Esophagus muscularis mucosa (tissue), 4 donors: ENCODE data around the gene OR6C1. TPM values are rescaled to one million over a fixed set of nuclear protein-coding genes. Genes with fewer than 3 reads are reported as not detected.
"Not testable (repeated sequence)": the region's sequence is repeated elsewhere in the genome, so short reads cannot be mapped to it uniquely, and the experiment has no call there.

Experiments
- DNase-seq: peaks from one replicate; pipeline ENCODE4 v3.0.0-alpha.2; 2017; ENCODE audit errors: extremely low spot score
- H3K27ac ChIP-seq, 4 donors: fragments of 200-600 bp; sonication (generic); replicated peaks in 1 of 4; 1 replicate in 3 of 4; 2 replicates in 1 of 4; pipeline ENCODE4 v1.5.1; 2016 to 2019; ENCODE audit warnings: mild to moderate bottlenecking in 1 of 4
- H3K27me3 ChIP-seq, 4 donors: fragments of 200-600 bp; sonication (generic); one replicate each; pipeline versions ENCODE4 v1.5.1 to v1.6.0; 2016 to 2019
- H3K36me3 ChIP-seq, 4 donors: fragments of 200-600 bp; sonication (generic); one replicate each; pipeline ENCODE4 v1.5.1; 2016 to 2019
- H3K4me1 ChIP-seq, 4 donors: fragments of 200-600 bp; sonication (generic); one replicate each; pipeline ENCODE4 v1.5.1; 2016 to 2019
- H3K4me3 ChIP-seq, 4 donors: fragments of 200-600 bp; sonication (generic); 1 replicate in 2 of 4; 2 replicates in 2 of 4; pipeline ENCODE4 v1.5.1; 2016 to 2019; ENCODE audit warnings: mild to moderate bottlenecking in 4 of 4, moderate library complexity in 1 of 4
- H3K9me3 ChIP-seq, 4 donors: fragments of 200-600 bp; sonication (generic); 1 replicate in 3 of 4; 2 replicates in 1 of 4; pipeline ENCODE4 v1.5.1; 2016 to 2019
- CTCF ChIP-seq, 3 experiments: fragments of 200-600 bp in 2 of 3; fragments of 450-650 bp in 1 of 3; sonication (generic) in 2 of 3; IDR thresholded peaks; one replicate each; pipeline ENCODE4 v1.5.1; 2017 to 2019; ENCODE audit warnings: antibody characterized with exemption in 3 of 3, mild to moderate bottlenecking in 2 of 3, moderate library complexity in 1 of 3
- EP300 ChIP-seq: sonication (generic); formaldehyde crosslinking; IDR thresholded peaks from one replicate; pipeline ENCODE4 v1.6.1; 2017; ENCODE audit warnings: antibody characterized with exemption
- POLR2A ChIP-seq: fragments of 450-650 bp; IDR thresholded peaks from one replicate; pipeline ENCODE4 v1.6.1; 2017; ENCODE audit warnings: antibody characterized with exemption, moderate library complexity, mild to moderate bottlenecking, low read depth
- POLR2AphosphoS5 ChIP-seq, 2 donors: sonication (generic); formaldehyde crosslinking; IDR thresholded peaks; one replicate each; pipeline ENCODE4 v1.6.1; 2017; ENCODE audit warnings: antibody characterized with exemption in 2 of 2
- WGBS: methylation state at CpG from one replicate; pipeline ENCODE4 v1.1.5; 2018; 5-methylcytosine and 5-hydroxymethylcytosine counted together
- intact Hi-C: fragments of 100-400 bp; cut with DNase I; formaldehyde crosslinking; loops from one replicate; pipeline ENCODE4 v1.15.1; 2023
- total RNA-seq, 4 donors: library from RNA; depleted of rRNA; stranded (reverse); fragments of >200 nt; gene quantifications; one replicate each; pipeline versions ENCODE4 v1.1.0 to v1.2.1, GENCODE V29; 2016

Gene OR6C1
- total RNA-seq, 4 donors from 2014 or later: not detected

DNA sequence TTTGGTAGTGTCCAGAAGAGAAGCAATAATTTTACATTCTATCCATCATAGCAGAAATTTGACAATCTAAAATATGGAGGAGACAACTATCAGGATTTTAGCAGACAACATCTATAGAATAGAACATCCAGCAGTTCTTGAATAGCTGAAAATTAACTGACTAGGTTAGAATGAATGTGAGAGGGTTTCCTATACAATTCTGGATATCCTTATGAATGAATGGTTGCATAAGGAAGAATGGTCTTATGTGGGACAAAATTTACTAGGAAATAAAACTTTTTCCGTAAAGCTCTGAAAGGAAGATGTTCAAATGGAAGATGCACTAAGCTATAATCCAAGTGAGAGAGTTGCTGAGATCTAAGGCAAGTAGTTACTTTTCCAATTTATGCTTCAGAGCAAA is 16.3 kb downstream of the OR6C1 start, which contains the start of gene OR6C3:
Gene OR6C3, plus strand, starts transcription at position 301 of the 400 bp plus-strand sequence. CDS start 955 bp downstream, outside the sequence.
- H3K4me1 ChIP-seq: no peaks in the 10 kb centered on the region
- H3K27ac ChIP-seq: no peak within 1 kb of the TSS
- H3K36me3 ChIP-seq: no peaks in the 10 kb centered on the region
- H3K4me3 ChIP-seq: no peak within 1 kb of the TSS
- intact Hi-C loops: no loop called here
- TF ChIP-seq CTCF (IDR thresholded peaks at IDR 0.05) (no peak), POLR2A (no peak), POLR2AphosphoS5 (IDR thresholded peaks at IDR 0.05) (no peak), EP300 (no peak)
- WGBS: 89% methylated on average over 1 of the region's 1 CpG
- no peaks in the 10 kb centered on the region for H3K9me3 ChIP-seq
- DNase-seq: no peak
- H3K27me3 ChIP-seq: no peaks in the 10 kb centered on the region

DNA sequence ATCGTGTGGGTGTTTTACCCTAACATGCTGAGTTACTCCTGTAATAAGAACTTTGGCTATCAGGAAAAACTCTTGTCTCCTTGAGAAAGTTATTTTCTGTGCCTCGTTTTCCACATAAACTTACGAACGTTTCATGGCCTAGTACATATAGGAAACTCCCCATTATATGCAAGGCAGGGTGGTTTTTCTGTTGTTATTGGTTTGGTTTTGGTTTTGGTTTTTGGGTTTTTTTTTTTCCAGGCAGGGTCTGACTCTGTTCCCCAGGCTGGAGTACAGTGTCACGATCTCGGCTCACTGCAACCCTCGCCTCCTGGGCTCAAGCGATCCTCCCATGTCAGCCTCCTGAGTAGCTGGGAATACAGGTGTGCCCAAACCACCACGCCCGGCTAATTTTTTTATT is 21.9 kb downstream of the OR6C1 start:
- TF ChIP-seq POLR2A: no peak
- no peak for TF ChIP-seq CTCF (IDR thresholded peaks at IDR 0.05)
- no peak for TF ChIP-seq EP300
- TF ChIP-seq POLR2AphosphoS5 (IDR thresholded peaks at IDR 0.05): no peak
- no peak for DNase-seq
- no peaks in the 10 kb centered on the region for H3K9me3 ChIP-seq
- intact Hi-C loops: no loop called here
- H3K27ac ChIP-seq: no peak overlapping the region
- H3K36me3 ChIP-seq: no peaks in the 10 kb centered on the region
- no peak overlapping the region for H3K4me3 ChIP-seq
- no peaks in the 10 kb centered on the region for H3K4me1 ChIP-seq
- H3K27me3 ChIP-seq: no peaks in the 10 kb centered on the region
- 82% methylated on average over 10 of the region's 10 CpGs for WGBS

- H3K4me3 ChIP-seq, H3K4me1 ChIP-seq, DNase-seq, intact Hi-C loops, H3K27ac ChIP-seq, H3K9me3 ChIP-seq, H3K27me3 ChIP-seq, H3K36me3 ChIP-seq: not testable (repeated sequence)
- WGBS: 66% methylated on average over 4 of the region's 4 CpGs
Measured at GRCh38 chr12:55355338-55355737, 41.2 kb downstream of the OR6C1 start.

DNA sequence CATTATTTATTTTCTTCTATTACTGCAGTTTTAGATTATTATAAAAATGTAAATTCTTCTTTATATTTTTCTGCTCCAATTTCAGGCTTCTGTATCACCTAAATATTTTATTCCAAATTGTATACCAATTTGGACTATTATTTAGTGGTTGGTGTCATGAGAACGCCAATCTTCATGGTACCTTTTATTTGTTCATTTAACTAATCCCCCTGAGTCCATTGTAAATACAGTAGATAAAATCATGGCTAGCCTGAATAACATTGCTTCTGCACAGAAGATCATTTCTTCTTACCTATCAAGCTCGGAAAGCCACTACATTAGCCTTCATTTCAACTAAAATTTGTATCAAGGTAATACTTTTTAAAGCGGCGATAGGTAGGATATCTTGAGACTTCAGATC is 48.5 kb downstream of the OR6C1 start, which contains the start of gene OR6C75:
Gene OR6C75, plus strand, starts transcription at position 301 of the 400 bp plus-strand sequence. CDS start 2,136 bp downstream, outside the sequence.
- 90% methylated on average over 4 of the region's 4 CpGs for WGBS
- intact Hi-C loops: no loop called here
- no peak for DNase-seq
- Histone ChIP-seq H3K4me1 (no peaks in the 10 kb centered on the region), H3K27ac (no peak within 1 kb of the TSS), H3K27me3 (no peaks in the 10 kb centered on the region), H3K4me3 (no peak within 1 kb of the TSS), H3K9me3 (no peaks in the 10 kb centered on the region), H3K36me3 (no peaks in the 10 kb centered on the region)
- no peak for TF ChIP-seq POLR2A
- no peak for TF ChIP-seq EP300
- no peak for TF ChIP-seq CTCF (IDR thresholded peaks at IDR 0.05)

- TF ChIP-seq EP300 (no peak), POLR2A (no peak), CTCF (IDR thresholded peaks at IDR 0.05) (no peak), POLR2AphosphoS5 (IDR thresholded peaks at IDR 0.05) (no peak)
- H3K27me3 ChIP-seq: no peaks in the 10 kb centered on the region
- H3K4me1 ChIP-seq: no peaks in the 10 kb centered on the region
- DNase-seq: no peak
- H3K9me3 ChIP-seq: no peaks in the 10 kb centered on the region
- H3K36me3 ChIP-seq: no peaks in the 10 kb centered on the region
- 80% methylated on average over 3 of the region's 3 CpGs for WGBS
- no peak overlapping the region for H3K27ac ChIP-seq
- intact Hi-C loops: no loop called here
- H3K4me3 ChIP-seq: no peak overlapping the region
Measured at GRCh38 chr12:55365086-55365485, 50.9 kb downstream of the OR6C1 start.

Other genes with a start within 250 kb of the OR6C1 start
- not detected for gene OR9K2, start 187.9 kb upstream of the OR6C1 start, total RNA-seq
- not detected for gene OR10A7, start 93.3 kb upstream of the OR6C1 start, total RNA-seq
- not detected for gene OR6C74, start 69.7 kb upstream of the OR6C1 start, total RNA-seq
- gene OR6C6, start 17.8 kb upstream of the OR6C1 start, total RNA-seq: not detected
- not detected for gene OR6C3, start 16.4 kb downstream of the OR6C1 start, total RNA-seq
- not detected for gene OR6C75, start 48.6 kb downstream of the OR6C1 start, total RNA-seq
- gene OR6C65, start 86.2 kb downstream of the OR6C1 start, total RNA-seq: not detected
- not detected for gene OR6C76, start 111.9 kb downstream of the OR6C1 start, total RNA-seq
- gene OR6C2, start 129.7 kb downstream of the OR6C1 start, total RNA-seq: not detected
- gene OR6C70, start 155.8 kb downstream of the OR6C1 start, total RNA-seq: not detected
- not detected for gene OR6C68, start 178.0 kb downstream of the OR6C1 start, total RNA-seq
- not detected for gene OR6C4, start 235.3 kb downstream of the OR6C1 start, total RNA-seq